ENCODE data around the gene MACROD2.

The MACROD2 gene

GRCh38 chr20:15031546-15032351, 1036.4 kb downstream of the MACROD2 start:
- H3K4me3 ChIP-seq (ENCODE audit: control insufficient read depth, low read depth, low read length), result no peak overlapping the region
- no peak for TF ChIP-seq CTCF (IDR thresholded peaks at IDR 0.05; ENCODE audit: control insufficient read depth, insufficient read depth, low read depth, low read length, missing control alignments)
- no peak for DNase-seq (ENCODE audit: low read depth)

DNA sequence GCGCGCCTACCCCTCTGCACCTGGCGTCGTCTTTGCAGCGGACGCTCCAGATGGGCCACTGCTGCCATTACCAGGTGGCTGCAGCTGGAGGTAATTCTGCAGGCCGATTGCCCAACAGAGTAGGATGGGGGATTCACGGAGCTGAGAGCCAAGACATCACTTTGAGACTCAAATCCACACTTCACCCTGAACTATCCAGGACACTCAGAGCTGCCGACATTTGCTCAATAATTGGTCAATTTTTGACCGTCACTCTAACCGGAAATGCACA, 1037.0 kb downstream of the MACROD2 start:
- H3K4me3 ChIP-seq (ENCODE audit: control insufficient read depth, low read depth, low read length), result no peak overlapping the region
- DNase-seq (ENCODE audit: low read depth), result no peak
- TF ChIP-seq CTCF (IDR thresholded peaks at IDR 0.05; ENCODE audit: control insufficient read depth, insufficient read depth, low read depth, low read length, missing control alignments), result no peak

DNA sequence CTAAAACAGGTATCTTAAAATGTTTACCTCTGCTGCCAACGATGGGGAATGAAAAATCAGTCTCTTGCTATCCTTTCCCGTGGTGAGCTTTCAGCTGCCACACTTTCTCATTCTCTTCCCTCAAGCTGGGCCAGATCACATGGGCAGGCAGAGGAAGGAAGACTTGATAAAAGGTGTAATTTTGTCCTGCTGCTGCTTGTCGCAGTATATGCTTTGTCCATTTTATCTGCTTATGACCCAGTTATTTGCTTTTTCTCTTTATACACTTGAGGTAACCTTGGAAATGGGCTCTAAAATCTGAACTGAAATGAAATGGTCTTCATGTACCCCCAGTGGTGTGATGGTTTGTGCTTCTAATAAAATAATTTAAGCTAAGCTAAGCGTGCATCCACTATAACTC, 1038.0 kb downstream of the MACROD2 start:
- DNase-seq (ENCODE audit: low read depth), result no peak
- TF ChIP-seq CTCF (IDR thresholded peaks at IDR 0.05; ENCODE audit: control insufficient read depth, insufficient read depth, low read depth, low read length, missing control alignments), result no peak
- no peak overlapping the region for H3K4me3 ChIP-seq (ENCODE audit: control insufficient read depth, low read depth, low read length)

DNA sequence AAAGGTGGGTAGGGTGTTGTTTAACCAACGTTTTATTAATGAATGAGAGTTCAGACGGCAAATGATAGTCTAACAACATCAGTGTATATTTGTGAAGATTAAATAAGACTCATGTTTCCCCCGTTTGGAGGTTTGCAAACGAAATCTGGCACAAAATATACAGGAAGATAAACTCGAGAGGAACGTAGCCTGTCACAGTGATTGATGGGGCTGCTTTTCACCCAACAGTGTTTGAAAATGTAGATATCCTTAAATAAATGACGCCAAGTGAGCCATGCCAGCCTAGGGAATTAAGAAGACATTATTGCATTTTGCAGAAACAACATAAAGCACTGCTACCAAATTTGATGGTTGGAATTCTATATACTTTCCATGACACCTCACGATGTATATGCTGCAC, 1038.6 kb downstream of the MACROD2 start:
- no peak for TF ChIP-seq CTCF (IDR thresholded peaks at IDR 0.05; ENCODE audit: control insufficient read depth, insufficient read depth, low read depth, low read length, missing control alignments)
- DNase-seq (ENCODE audit: low read depth), result no peak
- no peak overlapping the region for H3K4me3 ChIP-seq (ENCODE audit: control insufficient read depth, low read depth, low read length)

- TF ChIP-seq CTCF (IDR thresholded peaks at IDR 0.05; ENCODE audit: control insufficient read depth, insufficient read depth, low read depth, low read length, missing control alignments), result no peak
- no peak overlapping the region for H3K4me3 ChIP-seq (ENCODE audit: control insufficient read depth, low read depth, low read length)
- DNase-seq (ENCODE audit: low read depth), result no peak
Measured at GRCh38 chr20:15036948-15037347, 1041.6 kb downstream of the MACROD2 start.

- no peak for DNase-seq (ENCODE audit: low read depth)
- TF ChIP-seq CTCF (IDR thresholded peaks at IDR 0.05; ENCODE audit: control insufficient read depth, insufficient read depth, low read depth, low read length, missing control alignments), result no peak
- no peak overlapping the region for H3K4me3 ChIP-seq (ENCODE audit: control insufficient read depth, low read depth, low read length)
Measured at GRCh38 chr20:15039088-15039752, 1043.9 kb downstream of the MACROD2 start.
